Mucosa of descending colon (tissue), 3 donors: Measurements from ENCODE around the gene HCAR2. TPM values are rescaled to one million over a fixed set of nuclear protein-coding genes. Genes with fewer than 3 reads are reported as not detected.

ENCODE experiments used
- ATAC-seq: fragments of 200-7000 bp; cut with Tn5 transposase; one replicate; pipeline ENCODE4 v1.9.1; 2020; ENCODE audit warnings: mild to moderate bottlenecking, moderate library complexity
- DNase-seq, 3 donors: peaks; one replicate each; pipeline ENCODE4 v3.0.0-alpha.2; 2020
- H3K36me3 ChIP-seq: fragments of 200-600 bp; one replicate; pipeline ENCODE4 v1.8.0; 2021; ENCODE audit warnings: low read depth, mild to moderate bottlenecking
- H3K4me1 ChIP-seq: fragments of 200-600 bp; one replicate; pipeline ENCODE4 v1.8.0; 2021; ENCODE audit warnings: low read depth, mild to moderate bottlenecking
- H3K4me3 ChIP-seq: fragments of 200-600 bp; one replicate; pipeline ENCODE4 v1.8.0; 2021; ENCODE audit warnings: mild to moderate bottlenecking
- H3K9me3 ChIP-seq: fragments of 200-600 bp; one replicate; pipeline ENCODE4 v1.8.0; 2021; ENCODE audit warnings: mild to moderate bottlenecking
- CTCF ChIP-seq: fragments of 200-600 bp; IDR thresholded peaks from one replicate; pipeline ENCODE4 v1.8.0; 2022; ENCODE audit warnings: antibody characterized with exemption, mild to moderate bottlenecking
- intact Hi-C, 2 donors: fragments of 100-400 bp; cut with DNase I in 1 of 2; cut with micrococcal nuclease in 1 of 2; formaldehyde crosslinking; loops; one replicate each; pipeline versions ENCODE4 v1.11.0 to v1.11.1; 2022; cut with DNase I, micrococcal nuclease
- total RNA-seq, 3 donors: library from RNA; stranded (reverse); fragmentation: NEBNext Ultra II Directional in 2 of 3; extraction: Animal tissue kit (Norgen Biotek cat#: 25700) in 2 of 3; gene quantifications; one replicate each; pipeline versions ENCODE4 v1.2.1 to v1.2.4, GENCODE V29; 2021 to 2023
- donor health status: DM: no; HTN: no; CAD: no; lungs with moderate emphysema.
- donor health status: DM: no; HTN: no; CAD: no.
- donor health status: DM: no; HTN: yes; CAD: no.

The HCAR2 gene
- total RNA-seq, 3 donors from 2014 or later, result 0.22 to 1.5 TPM; not detected in 1

- intact Hi-C loops, result no loop called here
- DNase-seq (peak in 1 of 3 donors; percentile 23), ATAC-seq (peak; percentile 20)
- Histone ChIP-seq H3K36me3 (no peaks in the 10 kb centered on the region), H3K4me3 (no peak overlapping the region), H3K9me3 (no peaks in the 10 kb centered on the region), H3K4me1 (no peaks in the 10 kb centered on the region)
- TF ChIP-seq CTCF, result no peak
Measured at GRCh38 chr12:122743895-122744525, 40.9 kb upstream of the HCAR2 start.

- H3K36me3 ChIP-seq, result no peaks in the 10 kb centered on the region
- intact Hi-C loops, result no loop called here
- no peak for TF ChIP-seq CTCF
- ATAC-seq, result no peak
- H3K4me1 ChIP-seq, result no peaks in the 10 kb centered on the region
- no peak overlapping the region for H3K4me3 ChIP-seq
- H3K9me3 ChIP-seq, result no peaks in the 10 kb centered on the region
- no peak for DNase-seq
Measured at GRCh38 chr12:122740351-122740750, 37.2 kb upstream of the HCAR2 start.

- Histone ChIP-seq H3K9me3 (no peaks in the 10 kb centered on the region), H3K36me3 (no peaks in the 10 kb centered on the region), H3K4me1 (no peaks in the 10 kb centered on the region), H3K4me3 (no peak overlapping the region)
- no peak for ATAC-seq
- TF ChIP-seq CTCF, result no peak
- intact Hi-C loops, result no loop called here
- no peak for DNase-seq
Measured at GRCh38 chr12:122738571-122738970, 35.4 kb upstream of the HCAR2 start.

- TF ChIP-seq CTCF, result no peak
- intact Hi-C loops, result no loop called here
- no peak for ATAC-seq
Measured at GRCh38 chr12:122732611-122733010, 29.5 kb upstream of the HCAR2 start.

GRCh38 chr12:122732170-122732569, 29.0 kb upstream of the HCAR2 start:
- H3K36me3 ChIP-seq, result no peaks in the 10 kb centered on the region
- H3K4me1 ChIP-seq, result no peaks in the 10 kb centered on the region
- no peaks in the 10 kb centered on the region for H3K9me3 ChIP-seq
- DNase-seq (no peak), ATAC-seq (no peak)
- TF ChIP-seq CTCF, result no peak
- no peak overlapping the region for H3K4me3 ChIP-seq
- intact Hi-C loops, result no loop called here

More at GRCh38 chr12:122732611-122733010, 29.5 kb upstream of the HCAR2 start:
- H3K9me3 ChIP-seq, result no peaks in the 10 kb centered on the region
- DNase-seq, result no peak
- no peaks in the 10 kb centered on the region for H3K4me1 ChIP-seq
- H3K4me3 ChIP-seq, result no peak overlapping the region
- no peaks in the 10 kb centered on the region for H3K36me3 ChIP-seq
